GM18502 (cell line): ENCODE results near the gene DAZAP1.
A peak's percentile ranks its signal among the peaks of the same experiment; 100 is the strongest.

Source experiments
- ATAC-seq: cut with Tn5 transposase; IDR thresholded peaks from one replicate; pipeline ENCODE4 v1.9.1; 2021; ENCODE audit warnings: mild to moderate bottlenecking; ENCODE audit not compliant: unreplicated experiment, poor library complexity

Gene DAZAP1

DNA sequence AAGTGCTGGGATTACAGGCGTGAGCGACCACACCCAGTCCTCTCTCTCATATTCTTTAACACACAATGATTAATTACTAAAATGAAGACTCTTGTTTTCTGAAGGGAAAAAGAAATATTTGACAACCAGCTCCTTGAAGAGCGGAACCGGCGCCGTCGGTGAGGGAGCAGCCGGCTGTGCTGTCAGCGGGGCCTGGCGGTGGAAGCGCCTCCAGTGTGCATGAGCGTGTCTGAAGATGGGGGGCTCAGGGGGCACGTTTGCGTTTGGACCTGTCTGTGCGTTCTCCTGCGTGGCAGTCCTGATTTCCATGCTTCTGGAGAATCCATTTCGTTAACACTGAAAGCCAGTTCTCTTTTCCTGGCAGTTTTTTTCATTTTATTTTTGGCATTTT lies 31.0 kb upstream of the DAZAP1 start:
- ATAC-seq: no peak

DNA sequence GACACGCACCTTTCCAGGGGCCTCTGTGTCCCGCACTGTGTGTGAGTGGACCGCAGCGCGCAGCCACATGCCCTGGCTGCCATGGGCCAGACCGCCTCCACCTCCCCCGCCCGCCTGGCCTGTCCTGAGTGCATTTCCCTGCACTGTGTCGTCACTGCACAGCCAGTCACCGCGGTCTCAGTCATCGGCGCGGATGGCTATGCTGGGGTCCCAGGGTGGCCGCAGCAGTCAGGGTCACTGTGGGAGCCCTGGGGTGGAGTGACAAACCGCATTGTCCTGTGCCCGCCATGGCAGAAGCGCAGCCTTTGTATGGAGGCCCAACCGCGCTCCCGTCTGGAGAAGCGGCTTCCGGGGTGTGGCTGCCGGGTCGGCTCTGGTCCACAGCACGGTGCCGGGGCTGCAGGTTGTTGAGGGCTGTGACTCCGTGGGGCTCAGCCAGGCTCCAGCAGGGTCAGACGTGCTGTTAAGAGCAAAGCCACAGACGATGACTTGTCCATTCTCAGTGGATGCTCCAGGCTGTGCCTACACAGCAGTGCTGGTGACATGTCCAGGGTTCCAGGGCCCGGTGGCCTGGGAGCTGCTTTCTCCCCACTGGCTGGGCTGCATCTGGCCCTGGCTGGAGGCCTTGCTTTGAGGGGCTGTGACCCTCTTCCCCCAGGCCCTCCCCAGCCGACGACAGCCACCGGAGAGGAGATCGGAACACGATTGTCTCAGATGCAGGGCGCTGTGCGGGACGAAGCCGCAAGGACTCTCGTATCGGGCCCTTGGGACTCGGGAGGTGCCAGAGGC lies 30.0 kb upstream of the DAZAP1 start:
- no peak for ATAC-seq

DNA sequence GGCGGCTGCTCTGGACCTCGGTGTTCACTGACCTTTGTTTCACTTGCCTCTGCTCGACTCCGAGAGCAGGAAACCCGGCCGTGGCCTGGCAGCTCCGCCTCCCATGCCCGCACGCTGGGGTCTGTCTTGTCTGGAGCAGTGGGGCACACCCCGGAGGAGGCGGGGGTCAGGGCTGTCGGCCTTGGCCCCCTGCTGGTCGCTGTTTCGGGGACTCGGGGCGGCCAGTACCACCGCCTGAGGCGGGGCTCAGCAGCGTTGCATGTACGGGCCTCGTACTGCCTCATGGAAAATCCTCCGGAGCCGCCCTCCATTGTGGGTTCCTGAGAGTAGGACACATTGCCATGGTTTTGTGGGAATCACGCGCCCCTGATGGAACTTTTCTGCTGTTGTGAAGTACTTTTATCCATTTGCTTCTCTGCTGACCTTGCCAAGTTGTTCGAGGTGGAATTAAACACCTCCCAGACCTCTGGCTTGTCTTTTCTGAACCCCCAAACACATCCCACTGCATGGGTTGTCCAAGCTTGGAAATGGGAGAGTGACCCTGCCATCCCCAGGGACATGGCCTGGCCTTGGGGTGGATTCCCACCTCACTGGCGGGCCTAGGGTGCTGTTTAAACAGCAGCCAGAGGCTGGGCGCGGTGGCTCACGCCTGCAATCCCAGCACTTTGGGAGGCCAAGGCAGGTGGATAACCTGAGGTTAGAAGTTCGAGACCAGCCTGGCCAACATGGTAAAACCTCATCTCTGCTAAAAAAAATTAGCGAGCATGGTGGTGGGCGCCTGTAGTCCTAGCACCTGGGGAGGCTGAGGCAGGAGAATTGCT lies 29.2 kb upstream of the DAZAP1 start:
- no peak for ATAC-seq

DNA sequence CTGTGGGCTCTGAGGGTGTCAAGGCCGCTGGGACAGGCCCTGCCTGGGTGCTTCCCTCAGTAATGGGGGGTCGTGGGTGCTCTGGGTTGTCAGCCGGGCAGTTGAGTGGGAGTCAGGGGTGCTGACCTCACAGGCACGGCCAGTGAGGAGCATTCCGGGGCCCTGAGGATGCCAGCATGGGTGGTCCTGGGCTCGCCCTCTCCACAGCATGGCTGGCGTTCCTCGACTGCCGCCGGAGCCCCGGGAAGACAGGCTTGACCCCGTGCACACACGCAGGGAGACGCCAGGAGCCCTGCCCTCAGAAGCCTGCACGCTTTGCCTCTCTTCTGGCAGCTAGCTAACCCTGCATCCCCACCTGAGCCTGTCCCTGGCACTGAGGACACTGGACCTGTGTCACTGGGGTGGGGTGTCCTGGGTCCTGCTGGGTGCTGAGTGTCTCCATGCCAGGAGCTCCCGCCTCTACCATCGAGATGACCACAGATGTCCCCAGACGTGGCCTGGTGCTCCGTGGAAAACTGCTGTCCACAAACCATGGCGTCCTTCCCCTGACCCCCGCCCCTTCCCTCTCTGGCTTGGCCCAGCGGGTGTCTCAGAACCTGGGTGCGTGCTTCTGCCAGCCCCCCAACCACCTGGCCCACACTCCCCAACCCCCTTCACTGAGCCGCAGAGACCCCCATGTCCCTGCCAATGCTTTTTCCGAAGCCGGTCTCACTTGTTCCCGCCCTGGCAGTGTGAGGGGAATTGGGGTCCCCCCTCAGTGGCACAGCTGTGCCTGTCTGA lies 28.1 kb upstream of the DAZAP1 start:
- no peak for ATAC-seq

DNA sequence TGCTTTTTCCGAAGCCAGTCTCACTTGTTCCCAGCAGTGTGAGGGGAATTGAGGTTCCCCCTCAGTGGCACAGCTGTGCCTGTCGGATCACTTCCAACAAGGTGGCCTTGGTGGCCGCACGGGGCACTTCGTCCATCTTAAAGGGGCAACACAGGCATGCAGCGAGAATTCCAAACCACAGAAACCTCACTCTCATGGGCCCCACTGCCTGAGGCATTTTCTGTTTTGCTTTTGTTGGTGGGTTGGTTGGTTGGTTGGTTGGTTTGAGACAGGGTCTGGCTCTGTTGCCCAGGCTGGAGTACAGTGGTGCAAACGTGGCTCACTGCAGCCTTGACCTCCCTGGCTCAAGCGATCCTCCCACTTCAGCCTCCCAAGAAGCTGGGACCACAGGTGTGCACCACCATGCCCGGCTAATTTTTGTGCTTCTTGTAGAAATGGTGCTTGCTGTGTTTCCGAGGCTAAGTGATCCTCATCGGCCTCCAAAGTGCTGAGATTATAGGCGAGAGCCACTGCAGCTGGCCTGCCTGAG lies 27.4 kb upstream of the DAZAP1 start:
- no peak for ATAC-seq

DNA sequence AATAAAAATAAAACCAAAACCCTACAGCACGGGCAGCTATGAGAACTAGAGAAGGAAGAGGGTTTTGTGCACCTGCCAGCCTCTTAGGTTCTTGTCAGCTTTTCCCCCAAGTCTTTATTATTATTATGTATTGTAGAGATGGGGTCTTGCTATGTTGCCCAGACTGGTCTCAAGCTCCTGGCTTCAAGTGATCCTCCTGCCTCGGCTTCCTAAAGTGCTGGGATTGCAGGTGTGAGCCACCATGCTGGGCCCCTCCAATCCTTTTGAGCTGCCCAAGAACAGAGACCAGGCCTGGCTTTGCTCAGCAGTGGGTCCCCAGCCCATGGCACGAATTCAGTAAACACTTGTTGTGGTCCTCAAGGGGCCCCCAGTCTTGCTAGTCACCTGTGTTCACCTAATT lies 25.1 kb upstream of the DAZAP1 start:
- no peak for ATAC-seq

DNA sequence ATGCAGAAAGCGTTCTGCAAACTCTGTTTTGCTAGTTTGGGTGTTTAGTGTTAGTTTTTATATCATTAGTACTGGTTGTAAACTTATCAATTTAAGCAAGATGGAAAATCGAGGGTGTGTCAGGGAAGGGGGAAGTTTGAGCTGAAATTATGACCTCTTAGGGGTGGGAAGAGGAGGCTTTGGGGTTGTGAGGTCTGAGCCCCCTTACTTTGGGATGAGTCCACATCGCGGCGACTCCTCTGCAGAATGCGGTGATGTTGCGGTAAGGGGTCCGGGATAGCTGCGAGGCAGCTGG lies 24.4 kb upstream of the DAZAP1 start:
- ATAC-seq: no peak

DNA sequence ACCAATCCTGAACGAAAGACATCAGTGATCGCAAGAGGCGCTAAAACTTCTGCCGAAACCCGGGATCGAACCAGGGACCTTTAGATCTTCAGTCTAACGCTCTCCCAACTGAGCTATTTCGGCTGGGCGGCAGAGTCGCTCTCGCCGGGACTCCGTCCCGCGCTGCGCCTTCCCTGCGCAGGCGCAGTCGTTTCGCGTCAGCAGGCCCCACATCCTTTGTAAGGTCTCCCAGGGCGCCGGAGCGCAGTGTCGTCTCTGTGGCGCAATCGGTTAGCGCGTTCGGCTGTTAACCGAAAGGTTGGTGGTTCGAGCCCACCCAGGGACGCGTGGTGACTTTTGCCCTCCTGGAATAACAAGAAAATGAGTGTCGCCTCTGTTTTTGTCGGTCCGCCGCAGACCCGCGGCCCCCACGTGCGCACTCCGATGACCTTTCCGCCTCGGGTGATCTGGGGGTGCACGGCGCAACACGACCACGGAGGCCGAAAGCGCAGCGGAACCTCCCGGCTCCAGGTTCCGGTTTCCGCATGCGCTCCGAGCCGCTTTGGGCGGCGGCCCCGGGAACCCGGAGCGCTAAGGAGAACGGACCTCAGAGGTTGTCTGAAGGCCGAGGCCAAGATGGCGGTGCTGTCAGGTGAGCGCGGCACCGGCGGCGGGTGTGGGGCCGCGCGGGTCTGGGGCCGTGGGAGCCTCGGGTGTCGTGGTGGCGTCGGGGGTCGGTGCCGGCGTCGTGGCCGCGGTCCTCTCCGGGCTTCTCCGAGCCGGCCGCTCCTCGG lies 23.9 kb upstream of the DAZAP1 start, which contains the start of gene NDUFS7:
TSS of gene NDUFS7 (plus strand) at position 596 of the 773 bp plus-strand sequence. CDS start at position 616, 20 bp downstream.
- ATAC-seq: peak; percentile 74

DNA sequence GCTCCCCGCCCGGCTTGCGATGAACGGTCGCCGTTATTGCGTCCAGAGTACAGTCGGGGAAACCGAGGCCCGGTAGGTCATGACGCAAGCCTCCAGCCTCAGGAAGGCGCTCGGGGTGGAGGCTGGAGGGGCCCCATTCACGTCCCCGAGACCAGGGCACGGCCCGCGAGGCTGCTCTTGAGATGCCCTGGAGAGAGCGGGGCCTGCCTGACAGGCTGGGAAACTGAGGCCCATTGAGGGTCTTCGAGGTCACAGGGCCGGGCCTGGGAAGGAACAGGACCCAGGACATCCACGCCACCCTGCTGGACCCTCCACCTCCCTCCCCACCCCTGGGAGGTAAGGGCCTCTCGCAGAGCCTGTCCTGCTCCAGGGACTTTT lies 23.3 kb upstream of the DAZAP1 start:
- ATAC-seq: peak; percentile 16

DNA sequence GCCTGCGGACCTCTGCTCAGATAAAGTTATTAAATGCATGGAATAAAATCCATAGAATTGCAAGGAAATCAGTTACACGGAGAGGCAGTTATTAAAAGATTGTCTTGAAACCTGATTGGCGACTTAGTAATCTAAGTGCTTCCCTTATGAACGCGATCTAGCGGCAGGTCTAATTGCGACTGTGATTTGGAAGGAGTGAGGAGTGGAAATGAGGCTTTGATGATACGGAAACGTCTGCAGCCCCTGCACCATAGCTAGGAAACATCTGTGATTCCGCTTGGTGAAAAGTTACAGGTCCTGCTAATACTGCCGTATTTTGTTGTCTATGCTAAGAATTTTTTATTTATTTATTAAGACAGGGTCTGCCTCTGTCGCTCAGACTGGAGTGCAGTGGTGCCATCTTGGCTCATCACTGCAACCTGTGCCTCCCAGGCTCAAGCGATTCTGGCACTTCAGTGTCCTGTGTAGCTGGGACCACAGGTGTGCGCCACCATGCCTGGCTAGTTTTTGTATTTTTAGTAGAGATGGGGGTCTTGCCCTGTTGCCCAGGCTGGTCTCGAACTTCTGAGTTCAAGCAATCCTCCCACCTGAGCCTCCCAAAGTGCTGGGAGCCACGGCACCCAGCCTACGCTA lies 22.8 kb upstream of the DAZAP1 start:
- no peak for ATAC-seq

DNA sequence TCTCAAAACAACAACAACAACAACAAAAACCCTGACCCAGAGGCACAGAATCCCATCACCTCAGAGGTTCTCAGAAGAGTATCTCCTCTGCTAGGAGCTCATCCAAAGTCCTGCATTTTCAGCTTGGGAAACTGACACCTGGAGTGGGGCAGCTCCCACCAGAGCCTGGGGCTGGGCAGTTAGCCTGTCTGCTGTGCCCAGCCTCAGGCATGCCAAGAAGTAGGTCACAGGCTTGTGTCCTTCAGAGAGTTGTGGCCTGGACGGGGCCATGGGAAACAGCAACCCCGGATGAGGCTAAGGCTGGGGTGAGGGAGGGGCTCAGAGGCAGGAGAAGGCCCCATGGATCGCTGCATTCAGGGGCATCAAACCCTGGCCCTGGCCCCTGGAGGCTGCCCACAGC lies 21.6 kb upstream of the DAZAP1 start:
- no peak for ATAC-seq

DNA sequence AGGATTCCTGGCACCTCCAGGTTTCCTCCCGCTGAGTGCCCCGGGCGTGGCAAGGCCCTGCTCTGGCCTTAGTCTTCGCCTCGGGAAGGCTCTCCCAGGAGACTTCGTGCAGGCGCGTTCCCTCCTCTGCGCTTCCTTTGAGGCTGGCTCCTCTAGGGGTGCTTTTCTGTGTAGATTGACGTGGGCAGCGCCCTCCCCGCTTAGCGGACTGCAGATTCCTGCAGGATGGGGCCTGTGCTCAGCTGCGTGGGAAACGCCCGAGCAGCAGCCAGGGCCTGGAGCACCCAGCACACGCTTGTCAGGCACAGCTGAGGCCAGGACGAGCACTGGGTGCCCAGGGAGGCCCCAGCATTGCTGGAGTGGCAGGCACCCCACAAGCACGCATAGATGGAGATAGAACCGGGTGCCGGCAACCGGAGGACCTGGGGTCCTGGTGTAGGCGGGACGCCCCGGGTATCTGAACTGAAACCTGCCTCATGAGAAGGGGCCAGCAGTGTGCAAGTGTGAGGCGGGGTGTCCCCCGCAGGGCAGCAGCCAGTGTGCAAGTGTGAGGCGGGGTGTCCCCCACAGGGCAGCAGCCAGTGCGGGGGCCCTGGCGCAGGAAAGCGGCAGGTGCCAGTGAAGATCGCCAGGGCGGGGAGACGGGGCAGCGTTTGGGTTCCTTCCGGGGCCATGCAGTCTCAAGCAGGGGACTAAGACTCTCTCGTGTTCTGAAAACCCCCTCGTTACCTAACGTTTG lies 20.3 kb upstream of the DAZAP1 start:
- ATAC-seq: no peak

DNA sequence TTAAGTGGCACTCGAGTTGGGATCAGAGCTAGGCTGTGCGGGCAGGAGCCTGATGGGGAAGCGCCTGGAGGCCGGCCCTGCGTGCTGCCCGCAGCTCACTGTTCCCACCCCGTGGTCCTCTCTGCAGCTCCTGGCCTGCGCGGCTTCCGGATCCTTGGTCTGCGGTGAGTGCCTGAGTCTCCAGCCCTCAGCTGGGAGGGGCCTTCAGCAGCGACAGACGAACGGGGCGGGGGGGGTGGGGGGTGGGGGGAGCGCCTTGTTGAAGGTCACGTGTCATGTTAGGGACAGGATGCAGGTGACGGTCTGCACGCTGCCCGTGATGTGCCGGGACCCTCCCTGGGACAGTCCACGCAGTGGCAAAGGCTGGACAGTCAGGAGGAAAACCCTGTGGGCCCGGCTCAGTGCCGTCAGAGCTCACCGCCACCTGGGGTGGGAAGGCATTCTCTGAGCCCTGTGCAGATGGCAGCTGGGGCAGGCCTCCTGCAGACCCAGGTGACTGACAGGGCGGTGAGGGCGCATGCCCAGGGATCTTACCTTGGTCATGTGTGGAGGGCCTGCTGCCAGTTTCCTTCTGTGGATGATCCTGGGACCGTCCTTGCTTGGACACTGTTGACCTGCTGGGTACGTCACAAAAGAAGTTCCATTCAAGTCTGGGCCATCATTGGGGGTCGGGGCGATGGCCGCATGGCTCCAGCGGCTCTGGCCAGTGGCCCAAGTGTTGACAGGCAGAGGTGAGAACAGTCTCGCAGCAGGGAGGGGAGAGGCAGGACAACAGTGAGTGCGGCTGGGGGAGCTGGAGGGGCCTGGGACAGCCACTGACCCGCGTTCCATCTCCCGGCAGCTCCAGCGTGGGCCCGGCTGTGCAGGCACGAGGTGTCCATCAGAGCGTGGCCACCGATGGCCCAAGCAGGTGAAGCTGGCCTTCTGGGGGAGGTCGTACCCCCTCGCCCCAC lies 19.4 kb upstream of the DAZAP1 start:
- ATAC-seq: no peak

DNA sequence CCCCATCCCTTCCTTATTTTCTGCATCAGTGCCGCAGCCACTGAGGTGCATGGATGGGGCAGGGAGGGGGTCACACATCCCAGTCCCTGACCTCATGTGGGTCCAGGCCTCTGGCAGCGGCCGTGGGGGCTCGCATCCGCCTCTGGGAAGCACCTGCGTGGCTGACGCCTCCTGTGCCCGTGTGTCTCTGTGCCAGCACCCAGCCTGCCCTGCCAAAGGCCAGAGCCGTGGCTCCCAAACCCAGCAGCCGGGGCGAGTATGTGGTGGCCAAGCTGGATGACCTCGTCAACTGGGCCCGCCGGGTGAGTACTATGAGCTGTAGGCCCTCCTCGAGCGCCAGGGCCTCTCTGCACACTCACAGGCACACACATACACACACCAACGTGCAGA lies 18.8 kb upstream of the DAZAP1 start:
- ATAC-seq: no peak

DNA sequence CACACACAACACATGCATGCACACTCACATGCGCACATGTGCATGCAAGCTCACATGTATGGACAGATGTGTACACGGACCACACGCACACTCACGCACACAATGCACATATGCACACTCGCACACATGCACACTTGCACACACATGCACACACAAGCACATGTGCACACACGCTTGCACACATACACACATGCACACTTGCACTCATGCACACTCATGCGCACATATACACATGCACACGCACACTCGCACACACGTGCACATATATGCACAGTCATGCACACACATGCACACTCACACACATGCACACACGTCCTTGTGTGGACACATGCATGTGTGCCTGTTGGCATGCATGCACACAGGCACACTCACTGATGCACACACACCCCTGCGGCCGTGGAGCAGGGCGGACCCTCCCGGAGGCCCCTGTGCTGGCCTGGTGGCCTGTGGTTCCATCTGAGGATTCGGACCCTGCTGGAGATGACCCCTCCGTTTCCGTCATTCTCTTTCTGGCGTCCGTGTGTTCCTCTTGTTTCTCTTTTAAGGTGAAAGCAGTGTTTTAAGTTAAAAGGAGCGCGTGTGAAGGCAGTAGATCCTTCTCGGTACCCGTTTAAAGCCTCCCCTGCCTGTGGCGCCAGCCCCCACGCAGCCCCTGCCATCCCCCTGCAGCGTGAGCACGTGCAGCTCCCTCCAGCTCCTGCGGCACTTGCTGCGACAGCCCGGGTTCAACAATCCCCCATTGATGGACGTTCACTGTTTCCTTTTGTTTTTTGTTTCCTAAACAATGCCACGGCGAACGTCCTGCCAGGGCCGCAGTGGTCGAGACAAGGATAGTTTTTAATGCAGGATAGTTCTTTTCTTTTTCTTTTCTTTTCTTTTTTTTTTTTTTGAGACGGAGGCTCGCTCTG lies 18.1 kb upstream of the DAZAP1 start:
- no peak for ATAC-seq

DNA sequence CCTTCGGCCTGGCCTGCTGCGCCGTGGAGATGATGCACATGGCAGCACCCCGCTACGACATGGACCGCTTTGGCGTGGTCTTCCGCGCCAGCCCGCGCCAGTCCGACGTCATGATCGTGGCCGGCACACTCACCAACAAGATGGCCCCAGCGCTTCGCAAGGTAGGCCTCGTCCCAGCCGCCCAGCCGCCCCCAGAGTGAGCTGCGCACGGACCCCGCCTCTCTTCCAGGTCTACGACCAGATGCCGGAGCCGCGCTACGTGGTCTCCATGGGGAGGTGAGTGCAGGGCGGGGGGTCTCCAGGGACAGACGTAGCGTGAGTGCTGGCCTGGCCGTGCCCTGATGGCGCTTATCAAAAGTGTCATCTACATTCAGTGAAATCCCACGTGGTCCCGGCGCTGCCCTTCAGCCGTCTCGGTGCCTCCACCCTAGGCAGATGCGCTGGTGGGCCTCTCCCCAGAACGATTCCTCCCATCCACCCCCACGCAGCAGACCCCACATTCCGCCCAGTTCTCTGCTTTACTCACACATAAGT lies 16.4 kb upstream of the DAZAP1 start:
- no peak for ATAC-seq

DNA sequence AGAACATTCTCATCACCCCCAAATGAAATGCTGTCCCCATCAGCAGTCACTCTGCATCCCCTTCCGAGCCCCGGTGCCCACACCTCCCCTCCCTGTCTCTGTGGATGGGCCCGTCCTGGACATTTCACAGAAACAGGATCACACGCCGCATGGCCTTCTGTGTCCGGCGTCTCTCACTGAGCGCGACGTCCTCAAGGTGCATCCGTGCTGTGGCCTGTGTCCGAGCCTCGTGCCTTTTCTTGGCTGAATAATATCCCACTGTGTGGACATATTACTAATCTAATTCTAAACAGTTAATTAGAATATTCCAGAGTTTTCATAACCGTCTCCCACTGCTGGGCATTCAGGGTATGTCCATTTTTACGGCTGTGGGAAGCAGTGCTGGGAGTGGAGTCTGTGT lies 15.0 kb upstream of the DAZAP1 start:
- no peak for ATAC-seq
